Sigmoid colon (tissue), 7 donors: Measurements from ENCODE around the gene KRTAP5-9. TPM values are rescaled to one million over a fixed set of nuclear protein-coding genes. Genes with fewer than 3 reads are reported as not detected.
"Not testable (repeated sequence)": the region's sequence is repeated elsewhere in the genome, so short reads cannot be mapped to it uniquely, and the experiment has no call there.

Experiments used
- DNase-seq: peaks from one replicate; pipeline ENCODE4 v3.0.0-alpha.2; 2019
- H3K27ac ChIP-seq, 4 donors: fragments of 200-600 bp; sonication (generic); one replicate each; pipeline ENCODE4 v1.5.1; 2016 to 2019; ENCODE audit warnings: mild to moderate bottlenecking in 1 of 4
- H3K27me3 ChIP-seq, 3 donors: fragments of 200-600 bp; sonication (generic); one replicate each; pipeline ENCODE4 v1.5.1; 2019; ENCODE audit warnings: mild to moderate bottlenecking in 1 of 3
- H3K36me3 ChIP-seq, 4 donors: fragments of 200-600 bp; sonication (generic); one replicate each; pipeline ENCODE4 v1.5.1; 2016 to 2019
- H3K4me1 ChIP-seq, 4 donors: fragments of 200-600 bp; sonication (generic); one replicate each; pipeline ENCODE4 v1.5.1; 2017 to 2019
- H3K4me3 ChIP-seq, 4 donors: fragments of 200-600 bp; sonication (generic); one replicate each; pipeline ENCODE4 v1.5.1; 2017 to 2019; ENCODE audit warnings: mild to moderate bottlenecking in 2 of 4, moderate library complexity in 1 of 4
- H3K9me3 ChIP-seq, 4 donors: fragments of 200-600 bp in 3 of 4; sonication (generic) in 3 of 4; one replicate each; pipeline versions ENCODE4 v1.5.1 to v1.6.1; 2013 to 2019
- EP300 ChIP-seq, 4 donors: sonication (generic); formaldehyde crosslinking; IDR thresholded peaks; one replicate each; pipeline ENCODE4 v1.6.1; 2017; ENCODE audit warnings: antibody characterized with exemption in 4 of 4
- POLR2A ChIP-seq, 2 donors: fragments of 450-650 bp; IDR thresholded peaks; one replicate each; pipeline ENCODE4 v1.6.1; 2016; ENCODE audit warnings: antibody characterized with exemption in 2 of 2, mild to moderate bottlenecking in 2 of 2, moderate library complexity in 2 of 2
- POLR2AphosphoS5 ChIP-seq, 4 donors: sonication (generic); formaldehyde crosslinking; IDR thresholded peaks; one replicate each; pipeline ENCODE4 v1.6.1; 2017; ENCODE audit warnings: antibody characterized with exemption in 4 of 4
- WGBS, 2 donors: extraction: QIAGEN DNeasy Blood & Tissue Kit; methylation state at CpG; one replicate each; pipeline ENCODE4 v1.1.7; 2013; 5-methylcytosine and 5-hydroxymethylcytosine counted together
- intact Hi-C: fragments of 100-400 bp; cut with DNase I; formaldehyde crosslinking; loops from one replicate; pipeline ENCODE4 v1.15.1; 2023
- polyA plus RNA-seq, 3 donors: library from polyadenylated mRNA; stranded (reverse); fragments of 200-250 nt; gene quantifications; one replicate each; pipeline ENCODE4 v1.2.3, GENCODE V29; 2013
- total RNA-seq, 4 donors: library from RNA; depleted of rRNA; stranded (reverse); fragments of >200 nt; gene quantifications; one replicate each; pipeline ENCODE4 v1.1.0, GENCODE V29; 2016
- TF ChIP-seq, protein P1 (sequence below), 4 experiments: fragments of 450-650 bp in 3 of 4; fragments of 200-600 bp in 1 of 4; IDR thresholded peaks; one replicate each; pipeline ENCODE4 v1.5.1; 2016 to 2019; ENCODE audit warnings: antibody characterized with exemption in 4 of 4, mild to moderate bottlenecking in 3 of 4, moderate library complexity in 2 of 4
- donor health status: healthy with polysubstance abuse.
- donor health status: Bipolar disorder and iron deficiency.
- donor health status: healthy.

Gene KRTAP5-9
- total and polyA plus RNA-seq, 7 donors: 0.52 to 0.66 TPM; not detected in 5

GRCh38 chr11:71538666-71538990, 9.6 kb upstream of the KRTAP5-9 start:
- H3K36me3 ChIP-seq: no peaks in the 10 kb centered on the region
- no peak overlapping the region for H3K4me3 ChIP-seq
- TF ChIP-seq POLR2A (IDR thresholded peaks at IDR 0.05) (no peak), POLR2AphosphoS5 (IDR thresholded peaks at IDR 0.05) (no peak), EP300 (IDR thresholded peaks at IDR 0.05) (no peak)
- TF ChIP-seq, protein P1, sequence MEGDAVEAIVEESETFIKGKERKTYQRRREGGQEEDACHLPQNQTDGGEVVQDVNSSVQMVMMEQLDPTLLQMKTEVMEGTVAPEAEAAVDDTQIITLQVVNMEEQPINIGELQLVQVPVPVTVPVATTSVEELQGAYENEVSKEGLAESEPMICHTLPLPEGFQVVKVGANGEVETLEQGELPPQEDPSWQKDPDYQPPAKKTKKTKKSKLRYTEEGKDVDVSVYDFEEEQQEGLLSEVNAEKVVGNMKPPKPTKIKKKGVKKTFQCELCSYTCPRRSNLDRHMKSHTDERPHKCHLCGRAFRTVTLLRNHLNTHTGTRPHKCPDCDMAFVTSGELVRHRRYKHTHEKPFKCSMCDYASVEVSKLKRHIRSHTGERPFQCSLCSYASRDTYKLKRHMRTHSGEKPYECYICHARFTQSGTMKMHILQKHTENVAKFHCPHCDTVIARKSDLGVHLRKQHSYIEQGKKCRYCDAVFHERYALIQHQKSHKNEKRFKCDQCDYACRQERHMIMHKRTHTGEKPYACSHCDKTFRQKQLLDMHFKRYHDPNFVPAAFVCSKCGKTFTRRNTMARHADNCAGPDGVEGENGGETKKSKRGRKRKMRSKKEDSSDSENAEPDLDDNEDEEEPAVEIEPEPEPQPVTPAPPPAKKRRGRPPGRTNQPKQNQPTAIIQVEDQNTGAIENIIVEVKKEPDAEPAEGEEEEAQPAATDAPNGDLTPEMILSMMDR (IDR thresholded peaks at IDR 0.05): no peak
- H3K9me3 ChIP-seq: no peaks in the 10 kb centered on the region
- no peak for DNase-seq
- H3K27ac ChIP-seq: no peak overlapping the region
- no peaks in the 10 kb centered on the region for H3K4me1 ChIP-seq
- intact Hi-C loops: no loop called here
- WGBS, 2 donors: 87 to 92% methylated on average over 4 of the region's 4 CpGs
- no peaks in the 10 kb centered on the region for H3K27me3 ChIP-seq

DNA sequence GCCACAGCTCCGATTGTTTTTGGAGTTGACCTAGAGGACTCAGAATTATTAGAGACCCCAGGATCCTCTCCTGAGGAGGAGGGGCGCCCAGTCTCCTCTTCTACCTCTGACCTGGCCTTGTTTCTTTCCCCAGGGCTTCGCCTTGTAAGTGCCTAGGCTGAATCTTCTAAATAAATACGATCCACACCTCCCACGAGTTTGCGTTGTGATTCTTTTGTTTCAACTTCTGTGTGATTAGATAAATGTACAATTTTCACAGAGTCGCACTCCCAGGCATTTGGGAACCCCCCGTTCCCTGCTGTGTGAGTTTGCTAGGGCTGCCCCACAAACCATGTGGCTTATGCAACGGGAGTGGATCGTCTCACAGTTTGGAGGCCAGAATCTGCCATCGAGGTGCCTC, 9.2 kb upstream of the KRTAP5-9 start:
- WGBS, 2 donors: 90 to 93% methylated on average over 11 of the region's 11 CpGs
- Histone ChIP-seq H3K9me3 (no peaks in the 10 kb centered on the region), H3K27ac (no peak overlapping the region), H3K27me3 (no peaks in the 10 kb centered on the region), H3K4me3 (no peak overlapping the region), H3K4me1 (no peaks in the 10 kb centered on the region), H3K36me3 (no peaks in the 10 kb centered on the region)
- no peak for DNase-seq
- TF ChIP-seq POLR2AphosphoS5 (IDR thresholded peaks at IDR 0.05) (no peak), POLR2A (IDR thresholded peaks at IDR 0.05) (no peak)
- TF ChIP-seq, protein P1 (IDR thresholded peaks at IDR 0.05): no peak
- intact Hi-C loops: no loop called here

DNA sequence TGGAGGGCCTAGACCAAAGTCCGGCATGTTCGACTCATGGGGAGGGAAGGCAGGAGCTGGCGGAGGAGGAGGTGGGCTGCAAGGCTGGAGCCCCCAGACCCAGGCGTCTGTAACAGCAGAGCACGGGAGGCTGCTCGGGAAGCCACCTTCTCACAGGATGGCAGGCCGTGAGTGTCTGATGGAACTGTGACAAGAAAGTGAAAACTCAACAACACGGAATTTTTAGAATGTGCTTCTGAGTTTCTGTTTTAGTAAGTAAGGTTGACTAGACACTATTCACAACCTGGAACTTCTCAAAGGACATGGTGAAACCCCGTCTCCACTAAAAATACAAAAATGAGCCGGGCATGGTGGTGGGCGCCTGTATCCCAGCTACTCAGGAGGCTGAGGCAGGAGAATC, 8.2 kb upstream of the KRTAP5-9 start:
- 91 to 93% methylated on average over 11 of the region's 11 CpGs for WGBS, 2 donors
- DNase-seq, H3K27me3 ChIP-seq, intact Hi-C loops, H3K27ac ChIP-seq, H3K9me3 ChIP-seq, H3K36me3 ChIP-seq, H3K4me3 ChIP-seq, H3K4me1 ChIP-seq: not testable (repeated sequence)

- H3K36me3 ChIP-seq, H3K27me3 ChIP-seq, DNase-seq, H3K9me3 ChIP-seq, H3K27ac ChIP-seq, H3K4me1 ChIP-seq, H3K4me3 ChIP-seq, intact Hi-C loops: not testable (repeated sequence)
- WGBS, 2 donors: 85 to 91% methylated on average over 9 of the region's 9 CpGs
Measured at GRCh38 chr11:71540521-71541304, 7.5 kb upstream of the KRTAP5-9 start.

GRCh38 chr11:71542382-71542781, 5.8 kb upstream of the KRTAP5-9 start:
- H3K27me3 ChIP-seq: peaks cover 0 to 10% (median 0%) of the 10 kb centered on the region in 3 donors
- no peak overlapping the region for H3K27ac ChIP-seq
- TF ChIP-seq, protein P1 (IDR thresholded peaks at IDR 0.05): no peak
- TF ChIP-seq POLR2AphosphoS5 (IDR thresholded peaks at IDR 0.05): no peak
- no peak for TF ChIP-seq EP300 (IDR thresholded peaks at IDR 0.05)
- TF ChIP-seq POLR2A (IDR thresholded peaks at IDR 0.05): no peak
- DNase-seq: no peak
- intact Hi-C loops: no loop called here
- 89 to 92% methylated on average over 7 of the region's 7 CpGs for WGBS, 2 donors
- no peak overlapping the region for H3K4me3 ChIP-seq
- H3K36me3 ChIP-seq: no peaks in the 10 kb centered on the region
- H3K4me1 ChIP-seq: no peaks in the 10 kb centered on the region
- H3K9me3 ChIP-seq: no peaks in the 10 kb centered on the region
